GM18499 (cell line): ENCODE results near the gene EFEMP1.
"Not testable (repeated sequence)": the region's sequence is repeated elsewhere in the genome, so short reads cannot be mapped to it uniquely, and the experiment has no call there.

Experiments
- ATAC-seq: cut with Tn5 transposase; IDR thresholded peaks from one replicate; pipeline ENCODE4 v1.9.1; 2021; ENCODE audit warnings: moderate number of reproducible peaks; ENCODE audit not compliant: insufficient read depth, unreplicated experiment

EFEMP1 gene

DNA sequence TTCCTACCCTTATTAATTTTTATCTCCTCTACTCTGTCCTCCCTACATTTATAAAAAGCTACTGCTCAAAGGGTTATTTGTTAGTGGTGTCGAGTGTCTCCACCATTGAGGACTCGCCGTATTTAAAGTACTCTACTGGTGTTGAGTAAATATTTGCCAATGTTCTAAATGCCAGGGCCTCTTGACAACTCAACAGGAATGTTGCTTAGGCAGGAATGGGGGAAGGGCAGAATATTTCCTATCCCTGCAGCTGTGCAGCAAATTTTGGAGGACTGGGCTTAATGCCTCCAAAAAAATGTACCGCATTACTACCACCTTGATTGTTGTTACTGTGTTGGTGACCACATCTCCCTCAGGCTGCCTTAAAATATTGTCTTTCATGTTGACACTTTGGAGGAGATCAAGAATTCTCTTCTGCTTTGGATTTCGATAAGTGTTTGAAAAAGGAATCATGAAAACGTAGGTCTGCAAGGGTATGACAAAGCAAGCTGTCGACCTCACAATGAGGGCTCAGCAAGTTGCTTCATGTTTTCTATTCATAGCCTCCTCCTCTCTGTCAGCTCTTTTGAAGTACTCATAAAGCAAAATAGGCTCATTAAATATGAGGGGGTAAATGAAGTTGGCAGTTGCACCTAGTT is 84.3 kb downstream of the EFEMP1 start:
- ATAC-seq = no peak

DNA sequence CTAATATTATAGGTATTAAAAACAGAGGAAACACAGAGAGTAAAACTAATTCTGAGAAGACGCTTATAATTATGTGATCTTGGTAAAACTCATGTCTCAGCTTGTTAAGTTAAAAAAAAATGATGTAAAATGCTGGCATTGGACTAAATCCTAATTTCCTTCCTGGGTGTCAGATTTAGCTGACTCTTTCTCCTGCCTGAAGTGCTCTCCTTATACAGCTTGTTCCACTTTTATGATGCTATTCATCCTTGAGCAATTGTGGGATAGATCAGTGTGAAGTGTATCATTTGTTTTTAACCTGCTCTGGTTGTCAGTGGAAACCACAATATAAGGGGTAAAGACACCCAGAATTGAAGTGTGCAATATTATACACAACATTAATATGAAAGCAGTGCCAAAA is 84.9 kb downstream of the EFEMP1 start:
- no peak for ATAC-seq

DNA sequence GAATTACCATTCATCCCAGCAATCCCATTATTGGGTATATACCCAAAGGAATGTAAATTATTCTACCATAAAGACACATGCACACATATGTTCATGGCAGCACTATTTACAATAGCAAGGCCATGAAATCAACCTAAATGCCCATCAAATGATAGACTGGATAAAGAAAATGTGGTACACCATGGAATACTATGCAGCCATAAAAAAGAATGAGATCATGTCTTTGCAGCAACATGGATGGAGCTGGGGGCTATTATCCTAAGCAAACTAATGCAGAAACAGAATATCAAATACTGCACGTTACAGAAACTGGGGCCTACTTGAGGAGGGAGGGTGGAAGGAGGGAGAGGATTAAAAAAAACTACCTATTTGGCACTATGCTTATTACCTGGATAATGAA is 85.5 kb downstream of the EFEMP1 start:
- ATAC-seq = not testable (repeated sequence)

DNA sequence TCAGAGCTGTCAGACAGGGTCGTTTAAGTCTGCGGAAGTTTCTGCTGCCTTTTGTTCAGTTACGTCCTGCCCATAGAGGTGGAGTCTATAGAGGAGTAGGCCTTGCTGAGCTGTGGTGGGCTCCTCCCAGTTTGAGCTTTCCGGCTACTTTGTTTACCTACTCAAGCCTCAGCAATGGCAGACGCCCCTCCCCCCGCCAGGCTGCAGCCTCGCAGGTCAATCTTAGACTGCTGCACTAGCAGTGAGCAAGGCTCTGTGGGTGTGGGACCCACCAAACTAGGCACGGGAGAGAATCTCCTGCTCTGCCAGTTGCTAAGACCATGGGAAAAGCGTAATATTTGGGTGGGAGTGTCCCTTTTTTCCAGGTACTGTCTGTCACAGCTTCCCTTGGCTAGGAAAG is 86.5 kb downstream of the EFEMP1 start:
- ATAC-seq = no peak

DNA sequence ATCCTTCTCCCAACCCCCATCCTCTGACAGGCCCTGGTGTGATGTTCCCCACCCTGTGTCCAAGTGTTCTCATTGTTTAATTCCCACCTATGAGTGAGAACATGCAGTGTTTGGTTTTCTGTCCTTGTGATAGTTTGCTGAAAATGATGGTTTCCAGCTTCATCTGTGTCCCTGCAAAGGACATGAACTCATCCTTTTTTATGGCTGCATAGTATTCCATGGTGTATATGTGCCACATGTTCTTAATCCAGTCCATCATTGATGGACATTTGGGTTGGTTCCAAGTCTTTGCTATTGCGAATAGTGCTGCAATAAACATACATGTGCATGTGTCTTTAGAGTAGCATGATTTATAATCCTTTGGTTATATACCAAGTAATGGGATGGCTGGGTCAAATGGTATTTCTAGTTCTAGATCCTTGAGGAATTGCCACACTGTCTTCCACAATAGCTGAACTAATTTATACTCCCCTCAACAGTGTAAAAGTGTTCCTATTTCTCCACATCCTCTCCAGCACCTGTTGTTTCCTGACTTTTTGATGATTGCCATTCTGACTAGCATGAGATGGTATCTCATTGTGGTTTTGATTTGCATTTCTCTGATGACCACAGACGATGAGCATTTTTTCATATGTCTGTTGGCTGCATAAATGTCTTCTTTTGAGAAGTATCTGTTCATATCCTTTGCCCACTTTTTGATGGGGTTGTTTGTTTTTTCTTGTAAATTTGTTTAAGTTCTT is 91.7 kb downstream of the EFEMP1 start:
- not testable (repeated sequence) for ATAC-seq

DNA sequence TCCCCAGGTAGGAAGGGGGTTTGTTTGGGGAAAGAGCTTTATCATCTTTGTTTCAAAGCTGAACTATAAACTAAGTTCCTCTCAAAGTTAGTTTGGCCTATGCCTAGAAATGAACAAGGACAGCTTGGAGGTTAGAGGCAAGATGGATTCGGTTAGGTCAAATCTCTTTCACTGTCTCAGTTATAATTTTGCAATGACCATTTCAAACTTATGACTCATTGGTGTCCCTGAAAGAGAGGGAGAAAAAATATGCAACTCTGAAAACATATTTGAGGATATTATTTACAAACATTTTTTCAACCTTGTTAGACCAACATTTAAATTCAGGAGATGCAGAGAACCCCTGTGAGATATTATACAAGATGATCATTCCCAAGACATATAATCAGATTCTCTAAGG is 95.7 kb downstream of the EFEMP1 start:
- no peak for ATAC-seq

DNA sequence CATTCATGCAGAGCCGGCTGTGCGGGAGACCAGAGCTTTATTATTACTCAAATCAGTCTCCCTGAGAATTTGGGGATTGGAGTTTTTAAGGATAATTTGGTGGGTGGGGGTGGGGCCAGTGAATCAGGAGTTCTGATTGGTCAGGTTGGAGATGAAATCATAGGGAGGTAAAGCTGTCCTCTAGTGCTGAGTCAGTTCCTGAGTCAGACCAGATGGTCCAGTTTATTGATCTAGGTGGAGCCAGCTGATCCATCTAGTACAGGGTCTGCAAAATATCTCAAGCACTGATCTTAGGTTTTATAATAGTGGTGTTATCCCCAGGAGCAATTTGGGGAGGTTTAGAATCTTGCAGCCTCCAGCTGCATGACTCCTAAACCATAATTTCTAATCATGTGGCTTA is 96.2 kb downstream of the EFEMP1 start:
- not testable (repeated sequence) for ATAC-seq

DNA sequence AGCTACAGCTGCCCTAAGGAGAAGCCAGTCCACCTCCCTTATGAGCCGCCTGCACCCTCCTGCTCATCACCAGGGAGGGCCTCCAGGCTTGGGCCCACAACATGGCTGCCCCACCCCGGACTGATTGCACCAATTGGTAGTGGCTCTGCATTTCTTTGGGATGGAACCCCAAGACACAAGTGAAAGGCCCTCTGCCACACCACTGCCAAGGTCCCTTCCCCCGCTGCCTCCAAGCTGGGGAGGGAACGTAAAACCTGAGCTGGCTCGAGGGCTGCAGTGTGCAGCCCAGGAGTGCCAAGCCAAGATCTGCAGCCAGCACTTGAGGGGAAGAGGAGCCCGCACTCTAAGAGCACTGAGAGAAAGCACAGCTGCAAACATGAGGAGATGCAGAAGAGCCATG is 97.3 kb downstream of the EFEMP1 start:
- ATAC-seq = no peak

DNA sequence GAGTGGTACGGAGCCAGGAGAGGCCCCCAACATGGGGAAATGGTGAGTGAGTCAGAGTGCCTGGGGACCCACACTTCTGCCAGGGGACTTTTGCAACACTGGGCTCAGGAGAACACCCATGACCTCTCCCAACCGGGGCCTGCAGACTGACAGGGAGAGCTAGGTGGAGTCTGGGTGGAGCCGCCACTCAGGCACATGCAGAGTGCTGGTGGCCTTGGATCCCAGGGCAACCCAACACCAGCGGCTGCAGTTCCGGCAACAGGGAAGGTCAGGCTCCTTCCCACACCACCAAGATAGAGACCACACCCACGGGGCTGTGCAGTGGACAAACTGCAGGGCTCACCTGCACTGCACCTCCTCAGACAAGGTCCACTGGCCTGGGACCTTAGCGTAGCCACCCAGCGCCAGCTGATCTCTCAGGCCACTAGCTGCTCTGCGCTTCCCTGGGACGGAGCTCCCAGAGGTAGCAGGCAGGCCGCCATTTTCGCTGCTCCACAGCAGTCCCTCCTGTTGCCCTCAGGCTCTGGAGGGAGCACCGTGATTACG is 99.0 kb downstream of the EFEMP1 start:
- ATAC-seq = no peak
